HK-2 (cell line): ENCODE measurements around the gene FAM161A.
A peak's percentile ranks its signal among the peaks of the same experiment; 100 is the strongest.
"Not testable (repeated sequence)": the region's sequence is repeated elsewhere in the genome, so short reads cannot be mapped to it uniquely, and the experiment has no call there.

ENCODE experiments used
- DNase-seq: peaks from one replicate; pipeline ENCODE4 v3.0.0-alpha.2; 2018; ENCODE audit not compliant: unreplicated experiment

The FAM161A gene, protein sequence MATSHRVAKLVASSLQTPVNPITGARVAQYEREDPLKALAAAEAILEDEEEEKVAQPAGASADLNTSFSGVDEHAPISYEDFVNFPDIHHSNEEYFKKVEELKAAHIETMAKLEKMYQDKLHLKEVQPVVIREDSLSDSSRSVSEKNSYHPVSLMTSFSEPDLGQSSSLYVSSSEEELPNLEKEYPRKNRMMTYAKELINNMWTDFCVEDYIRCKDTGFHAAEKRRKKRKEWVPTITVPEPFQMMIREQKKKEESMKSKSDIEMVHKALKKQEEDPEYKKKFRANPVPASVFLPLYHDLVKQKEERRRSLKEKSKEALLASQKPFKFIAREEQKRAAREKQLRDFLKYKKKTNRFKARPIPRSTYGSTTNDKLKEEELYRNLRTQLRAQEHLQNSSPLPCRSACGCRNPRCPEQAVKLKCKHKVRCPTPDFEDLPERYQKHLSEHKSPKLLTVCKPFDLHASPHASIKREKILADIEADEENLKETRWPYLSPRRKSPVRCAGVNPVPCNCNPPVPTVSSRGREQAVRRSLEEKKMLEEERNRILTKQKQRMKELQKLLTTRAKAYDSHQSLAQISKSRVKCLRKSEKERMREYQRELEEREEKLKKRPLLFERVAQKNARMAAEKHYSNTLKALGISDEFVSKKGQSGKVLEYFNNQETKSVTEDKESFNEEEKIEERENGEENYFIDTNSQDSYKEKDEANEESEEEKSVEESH

GRCh38 chr2:61853847-61854563, at the start of gene FAM161A:
FAM161A (minus strand) TSS chr2:61854060; CDS start chr2:61854041, 19 bp downstream.
- DNase-seq, result peak; percentile 81

GRCh38 chr2:61900281-61900680, 46.4 kb upstream of the FAM161A start:
- DNase-seq, result no peak

GRCh38 chr2:61898810-61899209, 45.0 kb upstream of the FAM161A start:
- DNase-seq, result no peak

DNA sequence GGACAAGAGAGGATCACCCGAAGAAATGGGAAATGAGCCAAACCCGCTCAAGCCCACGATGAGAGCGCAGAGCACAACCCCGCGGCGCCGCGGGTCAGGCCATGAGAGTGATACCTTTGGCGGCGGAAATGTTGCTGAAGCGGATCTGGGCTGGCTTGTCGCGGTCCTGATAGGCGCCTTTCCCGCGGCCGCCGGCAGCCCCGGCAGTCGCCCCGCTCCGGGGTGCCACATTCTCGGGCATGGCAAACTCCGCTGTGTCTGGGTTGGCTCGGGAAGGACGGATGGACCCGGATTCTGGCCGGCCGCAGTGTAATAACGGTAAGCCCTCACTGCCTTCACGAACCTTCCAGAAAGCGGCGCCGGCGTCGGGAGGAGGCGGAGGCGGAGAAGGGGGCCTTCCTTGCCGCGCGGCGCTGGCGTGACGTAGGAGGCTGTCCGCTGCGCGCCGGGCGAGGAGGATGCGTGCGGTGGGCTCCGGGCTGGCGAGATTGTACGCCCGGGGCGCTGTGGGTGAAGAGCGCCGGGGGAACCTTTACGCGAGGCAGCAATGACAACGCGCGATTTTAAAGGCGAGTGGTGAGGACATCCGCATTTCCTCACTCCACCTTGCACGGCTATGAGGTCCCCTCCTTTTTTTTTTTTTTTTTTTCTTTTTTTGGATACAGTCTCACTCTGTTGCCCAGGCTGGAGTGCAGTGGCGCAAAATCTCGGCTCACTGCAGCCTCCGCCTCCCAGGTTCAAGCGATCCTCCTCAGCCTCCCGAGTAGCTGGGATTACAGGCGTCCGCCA, 34.6 kb upstream of the FAM161A start, which contains the start of gene CCT4:
CCT4 (minus strand) TSS at position 390 of the 789 bp plus-strand sequence; CDS start at position 241, 149 bp downstream.
- peak; percentile 91 for DNase-seq

- DNase-seq, result peak; percentile 22
These were observed 33.9 kb upstream of the FAM161A start for GRCh38 chr2:61887717-61888266.

GRCh38 chr2:61885896-61886603, 32.2 kb upstream of the FAM161A start:
- no peak for DNase-seq

DNA sequence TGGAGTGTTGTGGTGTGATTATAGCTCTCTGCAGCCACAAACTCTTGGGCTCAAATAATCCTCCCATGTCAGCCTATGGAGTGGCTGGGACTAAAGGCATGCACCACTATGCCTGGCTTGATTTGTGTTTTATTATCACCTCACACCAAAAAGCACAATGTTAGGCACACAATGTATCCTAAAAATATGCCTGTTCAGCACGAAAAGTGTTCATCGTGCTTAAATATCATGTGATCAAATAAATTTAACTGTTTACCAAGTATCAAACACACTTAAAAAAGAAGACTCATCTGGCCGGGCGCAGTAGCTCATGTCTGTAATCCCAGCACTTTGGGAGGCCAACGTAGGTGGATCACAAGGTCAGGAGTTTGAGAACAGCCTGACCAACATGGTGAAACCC, 29.0 kb upstream of the FAM161A start:
- no peak for DNase-seq

- not testable (repeated sequence) for DNase-seq
These were observed 25.5 kb upstream of the FAM161A start for GRCh38 chr2:61879351-61879750.

- DNase-seq, result no peak
These were observed 24.9 kb upstream of the FAM161A start for GRCh38 chr2:61878761-61879160.

- DNase-seq, result no peak
These were observed 23.8 kb upstream of the FAM161A start for GRCh38 chr2:61877571-61878245.

DNA sequence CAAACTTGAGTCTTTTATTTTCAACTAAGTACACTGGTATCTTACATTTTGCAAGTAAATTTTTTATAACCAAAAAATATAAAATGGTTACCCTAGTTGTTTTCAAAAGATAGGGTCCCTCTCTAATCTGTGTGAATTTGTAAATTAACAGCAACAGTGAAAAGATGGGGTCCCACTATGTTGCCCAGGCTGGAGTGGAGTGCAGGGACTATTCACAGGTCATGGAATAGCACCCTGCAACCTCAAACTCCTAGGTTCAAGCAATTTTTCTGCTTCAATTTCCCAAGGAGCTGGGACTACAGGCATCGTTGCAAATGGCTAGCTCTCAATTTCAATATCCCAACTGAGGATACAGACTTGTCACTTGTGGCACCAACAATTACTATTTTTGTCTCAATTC, 22.5 kb upstream of the FAM161A start:
- no peak for DNase-seq

DNA sequence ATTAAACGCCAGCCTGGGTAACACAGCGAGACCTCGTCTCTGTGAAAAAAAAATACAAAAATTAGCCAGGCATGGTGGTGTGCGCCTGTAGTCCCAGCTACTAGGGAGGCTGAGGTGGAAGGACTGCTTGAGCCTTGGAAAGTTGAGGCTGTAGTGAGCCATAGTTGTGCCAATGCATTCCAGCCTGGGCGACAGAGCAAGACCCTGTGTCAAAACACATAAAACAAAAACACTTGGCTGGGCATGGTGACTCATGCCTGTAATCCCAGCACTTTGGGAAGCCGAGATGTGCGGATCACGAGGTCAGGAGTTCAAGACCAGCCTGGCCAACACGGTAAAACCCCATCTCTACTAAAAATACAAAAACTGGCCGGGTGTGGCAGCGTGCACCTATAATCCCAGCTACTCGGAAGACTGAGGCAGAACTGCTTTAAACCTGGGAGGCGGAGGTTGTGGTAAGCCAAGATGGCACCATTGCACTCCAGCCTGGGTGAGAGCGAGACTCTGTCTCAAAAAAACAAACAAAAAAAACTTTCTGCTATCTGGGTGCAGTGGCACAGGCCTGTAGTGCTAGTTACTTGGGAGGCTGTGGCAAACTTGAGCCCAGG, 12.7 kb upstream of the FAM161A start:
- DNase-seq, result not testable (repeated sequence)

- DNase-seq, result no peak
These were observed 8.2 kb upstream of the FAM161A start for GRCh38 chr2:61862085-61862484.

GRCh38 chr2:61857224-61857623, 3.4 kb upstream of the FAM161A start:
- no peak for DNase-seq

- DNase-seq, result no peak
These were observed 1.4 kb upstream of the FAM161A start for GRCh38 chr2:61855318-61855613.

DNA sequence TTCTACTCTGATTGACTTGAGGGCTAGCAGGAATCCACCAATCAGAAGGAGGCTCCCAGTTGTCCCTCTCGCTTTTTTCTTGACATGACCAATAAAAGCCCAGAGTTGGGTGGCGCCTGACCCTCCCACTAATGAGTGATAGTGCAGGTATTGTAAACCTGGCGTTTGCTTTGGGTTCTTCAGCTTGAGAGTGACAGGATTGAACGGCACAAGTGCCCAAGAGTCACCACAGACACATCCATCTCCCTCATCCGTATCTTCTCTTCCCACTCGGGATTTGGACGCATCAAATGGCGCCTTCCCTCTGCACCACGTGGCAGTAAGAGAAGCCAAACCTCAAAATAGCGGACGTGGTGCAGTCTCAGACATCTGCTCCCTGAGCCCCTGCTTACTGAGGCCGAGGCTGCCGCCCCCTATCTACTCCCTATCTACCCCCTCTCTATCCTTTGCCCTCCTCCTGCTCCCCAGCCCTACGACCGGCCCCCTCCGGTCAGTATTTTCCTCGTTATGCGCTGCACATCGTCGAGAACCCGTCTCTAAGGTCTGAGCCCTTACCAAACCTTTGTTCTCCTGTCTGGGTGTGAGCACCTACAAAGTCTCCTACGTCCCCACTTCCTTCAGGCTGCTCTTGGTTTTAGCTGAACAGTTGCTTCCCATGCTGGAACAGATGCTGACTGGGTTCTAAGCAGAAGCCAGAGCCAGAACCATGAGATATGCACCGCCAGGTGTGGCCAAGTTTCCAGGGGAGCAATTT, 881 bp upstream of the FAM161A start:
- DNase-seq, result peak; percentile 91

- no peak for DNase-seq
These were observed 594 bp downstream of the FAM161A start for GRCh38 chr2:61853086-61853846.

DNA sequence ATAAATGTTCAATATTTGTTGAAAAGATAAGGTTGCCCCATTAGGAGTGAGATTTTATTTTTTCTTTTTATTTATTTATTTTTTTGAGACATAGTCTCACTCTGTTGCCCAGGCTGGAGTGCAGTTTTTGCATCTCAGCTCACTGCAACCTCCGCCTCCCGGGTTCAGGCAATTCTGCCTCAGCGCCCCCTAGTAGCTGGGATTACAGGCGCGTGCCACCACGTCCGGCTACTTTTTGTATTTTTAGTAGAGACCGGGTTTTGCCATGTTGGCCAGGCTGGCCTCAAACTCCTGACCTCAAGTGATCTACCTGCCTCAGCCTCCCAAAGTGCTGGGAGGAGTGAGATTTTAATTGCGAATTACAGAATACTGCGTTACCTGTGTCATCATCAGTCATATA, 2.6 kb downstream of the FAM161A start:
- not testable (repeated sequence) for DNase-seq
